IPS-15b (cell line): ENCODE data around the gene POFUT2.

Experiments used
- H3K27me3 ChIP-seq: one replicate; pipeline ENCODE4 v1.6.1; 2013; ENCODE audit warnings: low read length; ENCODE audit not compliant: control insufficient read depth, insufficient read depth
- H3K36me3 ChIP-seq: one replicate; pipeline ENCODE4 v1.6.1; 2013; ENCODE audit warnings: low read length; ENCODE audit not compliant: control insufficient read depth, insufficient read depth
- H3K4me1 ChIP-seq: one replicate; pipeline ENCODE4 v1.6.1; 2013; ENCODE audit warnings: mild to moderate bottlenecking, low read length; ENCODE audit not compliant: control insufficient read depth, insufficient read depth
- H3K4me3 ChIP-seq: one replicate; pipeline ENCODE4 v1.5.1; 2013; ENCODE audit warnings: low read depth, low read length
- H3K9ac ChIP-seq: one replicate; pipeline ENCODE4 v1.6.1; 2013; ENCODE audit warnings: low read depth, mild to moderate bottlenecking, low read length
- H3K9me3 ChIP-seq: one replicate; pipeline ENCODE4 v1.6.1; 2013; ENCODE audit warnings: mild to moderate bottlenecking, low read length; ENCODE audit not compliant: control insufficient read depth, insufficient read depth

The POFUT2 gene

GRCh38 chr21:45324489-45325205 lies 37.0 kb upstream of the POFUT2 start:
- H3K4me1 ChIP-seq: no peaks in the 10 kb centered on the region
- H3K27me3 ChIP-seq: no peaks in the 10 kb centered on the region
- no peak overlapping the region for H3K4me3 ChIP-seq
- H3K36me3 ChIP-seq: no peaks in the 10 kb centered on the region
- H3K9ac ChIP-seq: no peak overlapping the region
- H3K9me3 ChIP-seq: no peaks in the 10 kb centered on the region

- Histone ChIP-seq H3K4me3 (no peak overlapping the region), H3K36me3 (no peaks in the 10 kb centered on the region), H3K9me3 (no peaks in the 10 kb centered on the region), H3K27me3 (no peaks in the 10 kb centered on the region), H3K9ac (no peak overlapping the region), H3K4me1 (no peaks in the 10 kb centered on the region)
Observed at GRCh38 chr21:45323487-45324311, 36.0 kb upstream of the POFUT2 start.

DNA sequence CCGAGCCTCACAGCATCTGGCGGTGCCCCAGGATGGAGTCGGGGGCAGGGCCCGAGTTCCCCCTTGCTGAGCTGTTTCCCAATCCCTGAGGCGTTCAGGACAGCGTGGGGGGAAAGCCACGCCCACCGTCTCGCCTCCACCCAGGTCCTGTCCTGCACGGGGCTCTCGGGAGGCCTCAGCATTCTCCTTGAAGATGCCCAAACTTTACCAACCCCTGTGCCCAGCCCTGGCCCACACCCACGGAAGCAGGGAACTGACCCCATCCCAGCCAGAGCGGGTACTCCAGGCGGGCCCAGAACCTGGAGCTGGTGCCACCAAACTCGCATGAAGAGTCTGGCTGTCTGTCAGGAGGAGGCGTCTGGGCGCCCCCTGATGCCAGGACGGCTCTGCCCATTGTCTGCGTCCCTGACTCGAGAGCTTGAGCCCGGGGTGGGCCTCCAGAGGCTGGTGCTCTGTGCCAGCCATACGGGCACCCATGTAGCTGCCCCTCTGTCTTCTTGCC lies 35.3 kb upstream of the POFUT2 start:
- H3K4me3 ChIP-seq: no peak overlapping the region
- no peaks in the 10 kb centered on the region for H3K4me1 ChIP-seq
- H3K27me3 ChIP-seq: no peaks in the 10 kb centered on the region
- H3K36me3 ChIP-seq: no peaks in the 10 kb centered on the region
- no peak overlapping the region for H3K9ac ChIP-seq
- no peaks in the 10 kb centered on the region for H3K9me3 ChIP-seq

DNA sequence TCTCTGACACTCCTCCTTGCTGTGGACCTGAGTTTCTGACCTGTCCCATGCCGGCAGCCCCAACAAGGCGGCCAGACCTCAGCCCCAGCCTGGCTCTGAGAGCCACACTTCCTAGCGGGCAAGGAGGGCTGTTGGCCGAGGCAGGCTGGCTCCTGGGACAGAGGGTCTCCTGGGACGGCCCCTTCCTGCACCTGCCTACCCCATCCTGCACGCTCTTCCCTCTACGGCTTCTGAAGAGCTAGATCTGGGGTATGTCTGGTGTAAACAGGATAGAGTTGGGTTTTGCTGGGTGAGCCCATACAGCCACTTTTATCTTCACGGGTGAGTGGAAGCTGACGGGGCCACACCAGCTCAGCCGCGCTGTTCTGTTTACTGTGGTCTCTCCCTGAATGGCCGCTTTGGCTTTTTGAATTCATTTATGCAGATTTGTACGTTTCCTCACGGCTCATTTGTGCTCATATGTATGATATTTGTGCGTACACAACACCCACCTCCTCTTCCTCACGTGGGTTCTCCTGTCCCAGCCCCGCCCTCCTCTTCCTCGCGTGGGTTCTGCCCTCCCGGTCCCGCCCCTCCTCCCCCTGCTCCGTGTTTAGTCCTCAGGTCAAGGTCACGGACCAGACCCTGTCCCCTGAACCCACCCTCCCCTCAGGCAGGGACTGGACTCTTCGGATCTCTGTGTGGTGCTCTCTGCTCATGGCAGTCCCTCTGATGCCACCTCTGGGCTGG lies 34.7 kb upstream of the POFUT2 start:
- H3K36me3 ChIP-seq: no peaks in the 10 kb centered on the region
- no peaks in the 10 kb centered on the region for H3K27me3 ChIP-seq
- no peaks in the 10 kb centered on the region for H3K9me3 ChIP-seq
- no peak overlapping the region for H3K4me3 ChIP-seq
- no peak overlapping the region for H3K9ac ChIP-seq
- no peaks in the 10 kb centered on the region for H3K4me1 ChIP-seq

DNA sequence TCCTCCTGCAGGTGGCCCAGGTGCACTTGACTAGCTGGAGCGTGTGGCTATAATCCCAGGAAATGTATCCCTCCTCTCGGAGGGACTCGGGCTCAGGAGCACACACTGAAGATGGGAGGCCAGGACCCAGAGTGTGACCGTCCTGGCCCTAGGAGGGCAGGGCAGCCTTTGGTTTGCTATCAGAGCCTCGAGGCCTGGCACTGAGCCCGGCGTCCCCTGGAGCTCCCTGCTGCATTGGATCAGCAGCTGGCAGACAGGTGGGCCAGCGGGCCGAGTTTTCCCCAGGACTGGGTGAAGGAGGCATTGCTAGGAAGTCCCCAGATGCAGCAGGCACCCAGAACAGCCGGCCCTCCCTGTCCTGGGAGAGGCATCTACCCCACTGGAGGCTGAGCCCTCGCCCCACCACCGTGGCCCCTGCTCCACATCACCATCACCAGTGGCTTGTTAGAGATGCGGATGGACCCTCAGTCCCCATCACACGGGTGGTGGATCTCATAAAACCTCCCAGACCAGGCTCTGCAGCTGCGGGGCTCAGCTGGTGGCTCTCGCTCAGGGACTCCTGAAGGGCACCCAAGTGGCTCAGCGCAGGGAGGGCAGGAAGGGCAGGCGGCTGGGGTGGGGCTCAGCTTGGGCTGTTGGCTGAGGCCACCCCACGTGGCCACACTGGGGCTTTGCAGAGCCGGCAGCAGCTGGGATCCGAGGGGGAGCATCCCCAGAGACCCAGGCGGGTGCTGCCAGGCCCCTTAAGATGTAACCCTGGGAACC lies 32.7 kb upstream of the POFUT2 start:
- Histone ChIP-seq H3K27me3 (no peaks in the 10 kb centered on the region), H3K9ac (no peak overlapping the region), H3K36me3 (no peaks in the 10 kb centered on the region), H3K4me1 (no peaks in the 10 kb centered on the region), H3K4me3 (no peak overlapping the region), H3K9me3 (no peaks in the 10 kb centered on the region)

GRCh38 chr21:45319461-45320211 lies 31.9 kb upstream of the POFUT2 start:
- Histone ChIP-seq H3K4me1 (no peaks in the 10 kb centered on the region), H3K4me3 (no peak overlapping the region), H3K36me3 (no peaks in the 10 kb centered on the region), H3K9ac (no peak overlapping the region), H3K9me3 (no peaks in the 10 kb centered on the region), H3K27me3 (no peaks in the 10 kb centered on the region)

DNA sequence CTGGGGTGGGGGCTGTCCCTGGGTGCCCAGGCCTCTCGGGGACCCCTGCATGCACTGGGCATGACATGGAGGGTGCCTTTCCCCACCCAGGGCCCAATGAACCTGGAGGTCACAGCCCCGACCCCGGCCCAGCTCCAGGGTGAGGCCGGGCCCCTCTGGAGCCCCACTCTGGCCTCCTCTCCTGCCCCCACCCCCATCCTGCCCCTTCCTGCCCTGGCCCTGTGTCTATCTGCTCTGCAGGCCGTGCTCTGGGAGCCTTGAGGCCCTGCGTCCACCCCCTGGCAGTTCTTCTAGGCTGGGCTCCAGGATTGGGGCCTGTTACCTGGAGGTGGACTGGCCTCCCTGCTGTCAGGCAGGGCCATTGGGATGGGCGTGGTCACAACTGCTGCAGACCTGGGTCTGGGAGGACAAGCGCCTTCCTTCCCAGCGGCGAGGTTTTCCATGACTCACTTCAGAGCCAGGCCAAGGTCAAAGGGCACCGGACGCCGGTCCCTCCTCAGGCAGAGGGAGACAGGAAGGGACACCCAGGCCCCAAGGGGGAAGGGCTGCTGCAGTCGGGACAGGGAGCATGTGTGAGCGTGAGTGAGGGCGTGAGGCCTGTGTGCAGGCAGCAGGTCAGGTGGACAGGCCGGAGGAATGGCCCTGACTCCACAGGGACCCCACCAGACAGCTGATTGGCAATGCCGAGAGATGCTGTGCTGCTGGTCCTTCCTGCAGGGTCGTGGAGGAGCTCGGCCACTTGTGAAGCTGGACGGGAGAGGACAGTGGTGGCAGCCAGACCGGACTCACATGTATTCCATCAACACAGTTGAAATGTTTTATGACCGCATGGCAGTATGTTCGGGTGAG lies 31.1 kb upstream of the POFUT2 start:
- Histone ChIP-seq H3K9me3 (no peaks in the 10 kb centered on the region), H3K27me3 (no peaks in the 10 kb centered on the region), H3K36me3 (no peaks in the 10 kb centered on the region), H3K9ac (no peak overlapping the region), H3K4me1 (no peaks in the 10 kb centered on the region), H3K4me3 (no peak overlapping the region)

GRCh38 chr21:45318146-45318555 lies 30.5 kb upstream of the POFUT2 start:
- Histone ChIP-seq H3K4me1 (no peaks in the 10 kb centered on the region), H3K9me3 (no peaks in the 10 kb centered on the region), H3K27me3 (no peaks in the 10 kb centered on the region), H3K36me3 (no peaks in the 10 kb centered on the region), H3K9ac (no peak overlapping the region), H3K4me3 (no peak overlapping the region)

DNA sequence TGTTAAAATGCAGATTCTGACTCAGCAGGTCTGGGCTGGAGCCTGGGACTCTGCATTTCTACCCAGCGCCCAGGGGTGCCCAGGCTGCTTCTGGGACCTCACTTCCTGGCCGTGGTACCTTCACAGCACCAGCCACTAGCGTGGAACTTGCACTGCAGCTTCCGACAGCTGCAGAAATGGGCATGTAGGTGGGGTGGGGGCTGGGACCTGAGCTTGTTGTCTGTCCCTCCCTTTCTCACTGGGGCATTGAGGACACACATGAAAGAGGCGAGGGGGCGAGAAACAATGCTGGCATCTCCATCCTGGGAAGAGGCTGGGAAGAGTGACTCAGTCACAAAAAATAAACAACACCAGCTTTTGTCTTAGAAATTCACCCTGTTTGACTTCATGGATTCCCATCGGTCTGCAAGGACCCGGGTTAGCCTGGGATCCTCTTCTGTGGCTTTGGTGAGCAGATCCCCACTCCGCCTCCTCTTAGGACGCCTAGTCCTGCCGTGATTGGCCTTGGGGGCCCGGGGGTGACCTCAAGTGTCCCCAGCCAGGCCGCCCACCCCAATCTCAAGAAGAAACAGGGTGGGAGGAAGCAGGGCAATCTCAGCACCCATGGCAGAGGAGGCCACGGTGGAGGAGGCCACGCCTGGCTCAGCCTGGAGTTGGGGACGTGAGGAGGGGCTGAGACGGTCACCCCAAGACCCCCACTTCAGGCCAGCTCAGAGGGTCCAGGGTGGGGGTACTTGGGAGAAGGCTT lies 29.9 kb upstream of the POFUT2 start:
- H3K27me3 ChIP-seq: no peaks in the 10 kb centered on the region
- H3K9me3 ChIP-seq: no peaks in the 10 kb centered on the region
- no peaks in the 10 kb centered on the region for H3K36me3 ChIP-seq
- H3K4me3 ChIP-seq: no peak overlapping the region
- H3K4me1 ChIP-seq: no peaks in the 10 kb centered on the region
- no peak overlapping the region for H3K9ac ChIP-seq
